HCT116 (cell line): ENCODE data around the gene MAPK8IP1. TPM values are rescaled to one million over a fixed set of nuclear protein-coding genes. Genes with fewer than 3 reads are reported as not detected.

ENCODE experiments used
- ATAC-seq: fragments of 200-7000 bp; cut with Tn5 transposase; 2 replicates; pipeline ENCODE4 v1.9.1; 2020; ENCODE audit warnings: mild to moderate bottlenecking, moderate library complexity
- BruUV-seq: library from RNA; stranded (reverse); fragments of 400-500 nt; replicated peaks from 2 replicates; lab custom pipeline; 2021; lab: Mats Ljungman, UMichigan
- CTCF ChIA-PET: fragments of 300-600 bp; sonication (Branson Sonifier 250); formaldehyde crosslinking; loops from one replicate; lab custom pipeline; 2021; ENCODE audit warnings: antibody characterized with exemption; lab: Charles Lee
- POLR2A ChIA-PET: fragments of 300-600, 350-600 bp; sonication (Branson Sonifier 250); formaldehyde crosslinking; loops from one replicate; lab custom pipeline; 2021; ENCODE audit warnings: antibody characterized with exemption; lab: Charles Lee
- RAD21 ChIA-PET, 2 experiments: fragments of 300-600 bp; sonication (Branson Sonifier 250); formaldehyde crosslinking; loops; one replicate each; lab custom pipeline; 2023; ENCODE audit warnings: low total read pairs in 2 of 2; ENCODE audit not compliant: uncharacterized antibody in 2 of 2, unreplicated experiment in 2 of 2, low non-redundant PET in 1 of 2; lab: Charles Lee
- DNase-seq: peaks from one replicate; pipeline ENCODE4 v3.0.0-alpha.2; 2010; ENCODE audit warnings: low read depth, low spot score
- H2AFZ ChIP-seq: fragments of 200-600 bp; shearing (Covaris generic), sonication (generic); 2 replicates; pipeline ENCODE4 v1.6.1; 2017; ENCODE audit warnings: low read depth, mixed run types, mixed read lengths, antibody characterized with exemption, low read length; ENCODE audit not compliant: poor library complexity, severe bottlenecking
- H3K27ac ChIP-seq: 2 replicates; pipeline ENCODE4 v1.5.1; 2012; ENCODE audit warnings: low read depth, low read length
- H3K27me3 ChIP-seq: fragments of 200-600 bp; sonication (generic); 2 replicates; pipeline ENCODE4 v1.6.1; 2016; ENCODE audit warnings: mixed run types, low read length, mixed read lengths; ENCODE audit not compliant: insufficient read depth
- H3K36me3 ChIP-seq, 2 experiments: fragments of 200-500 bp in 1 of 2; fragments of 200-600 bp in 1 of 2; sonication (Bioruptor generic) in 1 of 2; sonication (generic) in 1 of 2; 2 replicates each; pipeline versions ENCODE4 v1.5.1 to v1.6.1; 2014 to 2016; ENCODE audit warnings: low read length in 2 of 2, inconsistent platforms in 1 of 2, mixed read lengths in 1 of 2, mixed run types in 1 of 2; ENCODE audit not compliant: insufficient read depth in 2 of 2, control insufficient read depth in 1 of 2
- H3K4me1 ChIP-seq, 2 experiments: fragments of 200-600 bp in 1 of 2; sonication (generic) in 1 of 2; 2 replicates each; pipeline versions ENCODE4 v1.5.1 to v1.6.1; 2012 to 2017; ENCODE audit warnings: low read length in 2 of 2, inconsistent platforms in 1 of 2, mild to moderate bottlenecking in 1 of 2, mixed read lengths in 1 of 2, mixed run types in 1 of 2, moderate library complexity in 1 of 2; ENCODE audit not compliant: insufficient read depth in 2 of 2, control insufficient read depth in 1 of 2
- H3K4me2 ChIP-seq: fragments of 200-600 bp; sonication (generic); 2 replicates; pipeline ENCODE4 v1.6.1; 2017; ENCODE audit warnings: mixed run types, low read length, mixed read lengths
- H3K4me3 ChIP-seq, 2 experiments: fragments of 200-600 bp in 1 of 2; sonication (generic) in 1 of 2; replicated peaks in 1 of 2; 2 replicates each; pipeline ENCODE4 v1.5.1; 2011 to 2016; ENCODE audit warnings: low read length in 2 of 2, control low read depth in 1 of 2, low read depth in 1 of 2, mild to moderate bottlenecking in 1 of 2, mixed read lengths in 1 of 2, mixed run types in 1 of 2
- H3K79me2 ChIP-seq: fragments of 200-600 bp; sonication (generic); 2 replicates; pipeline ENCODE4 v1.6.1; 2017; ENCODE audit warnings: mild to moderate bottlenecking, mixed run types, low read length, moderate library complexity, mixed read lengths; ENCODE audit not compliant: insufficient read depth
- H3K9ac ChIP-seq: fragments of 200-600 bp; sonication (generic); 2 replicates; pipeline ENCODE4 v1.6.1; 2016; ENCODE audit warnings: low read length, mixed read lengths
- H3K9me2 ChIP-seq: fragments of 200-600 bp; sonication (generic), shearing (Covaris generic); 2 replicates; pipeline ENCODE4 v1.6.1; 2017; ENCODE audit warnings: mixed run types, mild to moderate bottlenecking, moderate library complexity; ENCODE audit not compliant: insufficient read depth
- H3K9me3 ChIP-seq, 2 experiments: fragments of 200-500 bp in 1 of 2; fragments of 200-600 bp in 1 of 2; sonication (Bioruptor generic) in 1 of 2; sonication (generic) in 1 of 2; 2 replicates each; pipeline ENCODE4 v1.6.1; 2014 to 2017; ENCODE audit warnings: low read length in 2 of 2, mixed read lengths in 2 of 2, inconsistent platforms in 1 of 2, low read depth in 1 of 2, mild to moderate bottlenecking in 1 of 2, mixed run types in 1 of 2, moderate library complexity in 1 of 2; ENCODE audit not compliant: control insufficient read depth in 1 of 2, insufficient read depth in 1 of 2
- H4K20me1 ChIP-seq: fragments of 200-600 bp; sonication (generic), shearing (Covaris generic); 2 replicates; pipeline ENCODE4 v1.6.1; 2017; ENCODE audit warnings: mixed run types, mild to moderate bottlenecking, moderate library complexity; ENCODE audit not compliant: insufficient read depth
- CEBPB ChIP-seq: IDR thresholded peaks from 2 replicates; pipeline ENCODE4 v1.6.1; 2012; ENCODE audit warnings: low read depth
- EGR1 ChIP-seq: IDR thresholded peaks from 2 replicates; pipeline ENCODE4 v1.6.1; 2012; ENCODE audit warnings: low read depth
- EZH2 ChIP-seq: fragments of 200-600 bp; sonication (generic); IDR thresholded peaks from 2 replicates; pipeline ENCODE4 v1.6.1; 2017; ENCODE audit warnings: antibody characterized with exemption, mixed run types
- EZH2phosphoT487 ChIP-seq: fragments of 200-600 bp; IDR thresholded peaks from 2 replicates; pipeline ENCODE4 v1.6.1; 2018; ENCODE audit warnings: antibody characterized with exemption, borderline replicate concordance
- JUND ChIP-seq: IDR thresholded peaks from 2 replicates; pipeline ENCODE4 v1.6.1; 2012
- POLR2A ChIP-seq: IDR thresholded peaks from 2 replicates; pipeline ENCODE4 v1.7.0; 2011; ENCODE audit warnings: borderline replicate concordance; ENCODE audit not compliant: insufficient read depth, insufficient read length; ENCODE audit errors: extremely low read depth
- POLR2AphosphoS5 ChIP-seq: IDR thresholded peaks from 2 replicates; pipeline ENCODE4 v1.6.1; 2011; ENCODE audit warnings: mild to moderate bottlenecking, low read depth, low read length, moderate library complexity
- SIN3A ChIP-seq: IDR thresholded peaks from 2 replicates; pipeline ENCODE4 v1.6.1; 2012; ENCODE audit warnings: low read depth
- SP1 ChIP-seq: IDR thresholded peaks from 2 replicates; pipeline ENCODE4 v1.6.1; 2012; ENCODE audit warnings: low read depth
- TCF7L2 ChIP-seq: IDR thresholded peaks from 2 replicates; pipeline ENCODE4 v1.7.0; 2011; ENCODE audit warnings: borderline replicate concordance, inconsistent platforms; ENCODE audit not compliant: insufficient read depth, insufficient read length; ENCODE audit errors: extremely low read depth
- YY1 ChIP-seq: IDR thresholded peaks from 2 replicates; pipeline ENCODE4 v1.6.1; 2011; ENCODE audit warnings: low read length, low read depth, moderate library complexity, mild to moderate bottlenecking; ENCODE audit not compliant: insufficient replicate concordance; ENCODE audit errors: extremely low read depth
- ZFX ChIP-seq: fragments of 450-650 bp; IDR thresholded peaks from 2 replicates; pipeline ENCODE4 v1.6.1; 2017
- ZNF274 ChIP-seq: fragments of 200-500 bp; sonication (Bioruptor generic); IDR thresholded peaks from 2 replicates; pipeline ENCODE4 v1.6.1; 2014; ENCODE audit warnings: mild to moderate bottlenecking, low read depth, low read length, inconsistent platforms
- intact Hi-C: fragments of 100-400 bp; cut with micrococcal nuclease; formaldehyde crosslinking; loops from 2 replicates; pipeline ENCODE4 v1.10.0; 2022
- total RNA-seq: library from RNA; stranded (reverse); gene quantifications from one replicate; pipeline ENCODE4 v1.2.1, GENCODE V29; 2021; ENCODE audit not compliant: unreplicated experiment
- TF ChIP-seq, protein P1 (sequence below): IDR thresholded peaks from 2 replicates; pipeline ENCODE4 v1.6.1; 2012; ENCODE audit warnings: low read depth
- TF ChIP-seq, protein P2 (sequence below), 3 experiments: fragments of 200-600 bp in 1 of 3; sonication (generic) in 1 of 3; IDR thresholded peaks in 2 of 3; conservative IDR thresholded peaks in 1 of 3; 2 replicates each; pipeline ENCODE4 v1.5.1; 2012 to 2017; ENCODE audit warnings: low read depth in 2 of 3, low read length in 2 of 3, antibody characterized with exemption in 1 of 3, borderline replicate concordance in 1 of 3, control low read depth in 1 of 3, mild to moderate bottlenecking in 1 of 3, mixed read lengths in 1 of 3, mixed run types in 1 of 3, moderate library complexity in 1 of 3; ENCODE audit not compliant: insufficient read depth in 1 of 3
- TF ChIP-seq, protein P3 (sequence below): IDR thresholded peaks from 2 replicates; pipeline ENCODE4 v1.6.1; 2012

MAPK8IP1 gene
- total RNA-seq, 1 experiment from 2014 or later: 10.1 TPM

DNA sequence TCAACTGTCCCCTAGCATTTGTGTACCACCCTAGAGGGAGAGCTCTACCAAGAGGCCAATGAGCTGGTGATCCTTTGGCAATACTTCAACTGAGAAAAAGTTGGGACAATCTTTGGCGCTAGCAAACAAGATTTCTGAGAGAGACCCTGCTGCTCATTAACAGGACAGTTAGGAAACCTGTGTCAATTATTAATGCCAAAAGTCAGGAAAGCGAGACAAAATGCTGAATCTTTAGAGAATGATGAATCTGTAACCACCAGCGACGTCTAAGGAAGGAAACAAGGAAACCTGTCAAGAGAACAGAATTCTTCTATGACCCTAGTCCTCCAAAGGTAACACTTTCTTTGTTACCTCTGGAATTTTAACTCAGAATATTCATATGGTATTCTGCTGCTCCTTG lies 56.9 kb downstream of the MAPK8IP1 start:
- H3K9me2 ChIP-seq: no peaks in the 10 kb centered on the region
- 0 out of 4 replicates have a peak, but pooled peaks cover 0 to 3% of the 10 kb centered on the region in 2 experiments for H3K36me3 ChIP-seq
- ChIA-PET CTCF (no interaction called here), RAD21 (no interaction called here), POLR2A (no interaction called here)
- H3K4me1 ChIP-seq: no peaks in the 10 kb centered on the region
- H3K4me3 ChIP-seq: no peak overlapping the region
- ATAC-seq (no peak), DNase-seq (no peak)
- no peak overlapping the region for H2AFZ ChIP-seq
- H4K20me1 ChIP-seq: no peaks in the 10 kb centered on the region
- intact Hi-C loops: no loop called here
- H3K27me3 ChIP-seq: no peaks in the 10 kb centered on the region
- no peak overlapping the region for H3K9ac ChIP-seq
- no peaks in the 10 kb centered on the region for H3K79me2 ChIP-seq
- no TSS peak for BruUV-seq
- TF ChIP-seq, protein P1, sequence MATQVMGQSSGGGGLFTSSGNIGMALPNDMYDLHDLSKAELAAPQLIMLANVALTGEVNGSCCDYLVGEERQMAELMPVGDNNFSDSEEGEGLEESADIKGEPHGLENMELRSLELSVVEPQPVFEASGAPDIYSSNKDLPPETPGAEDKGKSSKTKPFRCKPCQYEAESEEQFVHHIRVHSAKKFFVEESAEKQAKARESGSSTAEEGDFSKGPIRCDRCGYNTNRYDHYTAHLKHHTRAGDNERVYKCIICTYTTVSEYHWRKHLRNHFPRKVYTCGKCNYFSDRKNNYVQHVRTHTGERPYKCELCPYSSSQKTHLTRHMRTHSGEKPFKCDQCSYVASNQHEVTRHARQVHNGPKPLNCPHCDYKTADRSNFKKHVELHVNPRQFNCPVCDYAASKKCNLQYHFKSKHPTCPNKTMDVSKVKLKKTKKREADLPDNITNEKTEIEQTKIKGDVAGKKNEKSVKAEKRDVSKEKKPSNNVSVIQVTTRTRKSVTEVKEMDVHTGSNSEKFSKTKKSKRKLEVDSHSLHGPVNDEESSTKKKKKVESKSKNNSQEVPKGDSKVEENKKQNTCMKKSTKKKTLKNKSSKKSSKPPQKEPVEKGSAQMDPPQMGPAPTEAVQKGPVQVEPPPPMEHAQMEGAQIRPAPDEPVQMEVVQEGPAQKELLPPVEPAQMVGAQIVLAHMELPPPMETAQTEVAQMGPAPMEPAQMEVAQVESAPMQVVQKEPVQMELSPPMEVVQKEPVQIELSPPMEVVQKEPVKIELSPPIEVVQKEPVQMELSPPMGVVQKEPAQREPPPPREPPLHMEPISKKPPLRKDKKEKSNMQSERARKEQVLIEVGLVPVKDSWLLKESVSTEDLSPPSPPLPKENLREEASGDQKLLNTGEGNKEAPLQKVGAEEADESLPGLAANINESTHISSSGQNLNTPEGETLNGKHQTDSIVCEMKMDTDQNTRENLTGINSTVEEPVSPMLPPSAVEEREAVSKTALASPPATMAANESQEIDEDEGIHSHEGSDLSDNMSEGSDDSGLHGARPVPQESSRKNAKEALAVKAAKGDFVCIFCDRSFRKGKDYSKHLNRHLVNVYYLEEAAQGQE: no peak
- TF ChIP-seq TCF7L2: no peak
- no peaks in the 10 kb centered on the region for H3K9me3 ChIP-seq
- no peak overlapping the region for H3K27ac ChIP-seq
- H3K4me2 ChIP-seq: no peak overlapping the region

DNA sequence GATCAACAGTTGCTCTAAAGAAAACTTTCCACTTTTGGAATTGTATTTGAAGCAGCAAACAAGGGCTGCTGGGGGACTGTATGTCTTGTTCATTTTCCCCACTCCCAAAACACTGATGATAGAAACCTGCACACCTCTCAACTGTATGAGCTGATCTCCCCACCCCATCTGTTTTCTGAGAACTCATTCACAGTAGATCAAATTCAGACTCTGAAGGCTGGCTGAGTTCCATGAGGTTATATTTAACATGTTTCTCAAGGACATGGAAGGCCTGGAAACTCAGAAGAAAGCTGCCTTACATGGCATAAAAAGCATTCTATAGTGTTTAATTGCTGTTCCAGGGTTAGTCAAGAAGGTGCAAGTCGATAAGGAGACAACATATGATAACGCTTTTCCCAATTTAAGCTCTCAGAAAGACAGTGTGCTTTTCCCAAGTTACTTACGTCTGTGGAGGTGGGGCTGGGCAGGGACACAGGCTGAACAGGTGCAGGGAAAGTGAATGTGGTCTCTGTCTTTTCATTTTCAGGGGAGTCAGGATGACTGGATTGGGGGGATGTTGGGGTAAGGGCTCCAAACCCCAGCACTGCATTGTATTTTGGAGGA lies 60.0 kb downstream of the MAPK8IP1 start:
- intact Hi-C loops: no loop called here
- Histone ChIP-seq H3K79me2 (no peaks in the 10 kb centered on the region), H3K9me2 (no peaks in the 10 kb centered on the region), H3K4me2 (no peak overlapping the region), H3K4me1 (no peaks in the 10 kb centered on the region), H2AFZ (no peak overlapping the region), H3K9ac (no peak overlapping the region), H3K27ac (no peak overlapping the region), H3K4me3 (no peak overlapping the region), H3K36me3 (0 out of 4 replicates have a peak, but pooled peaks cover 0 to 3% of the 10 kb centered on the region in 2 experiments), H3K27me3 (no peaks in the 10 kb centered on the region), H4K20me1 (no peaks in the 10 kb centered on the region), H3K9me3 (no peaks in the 10 kb centered on the region)
- ATAC-seq (no peak), DNase-seq (no peak)
- no TSS peak for BruUV-seq
- RAD21 ChIA-PET: no interaction called here
- CTCF ChIA-PET: no interaction called here
- POLR2A ChIA-PET: no interaction called here
- TF ChIP-seq CEBPB: no peak
- TF ChIP-seq, protein P2, sequence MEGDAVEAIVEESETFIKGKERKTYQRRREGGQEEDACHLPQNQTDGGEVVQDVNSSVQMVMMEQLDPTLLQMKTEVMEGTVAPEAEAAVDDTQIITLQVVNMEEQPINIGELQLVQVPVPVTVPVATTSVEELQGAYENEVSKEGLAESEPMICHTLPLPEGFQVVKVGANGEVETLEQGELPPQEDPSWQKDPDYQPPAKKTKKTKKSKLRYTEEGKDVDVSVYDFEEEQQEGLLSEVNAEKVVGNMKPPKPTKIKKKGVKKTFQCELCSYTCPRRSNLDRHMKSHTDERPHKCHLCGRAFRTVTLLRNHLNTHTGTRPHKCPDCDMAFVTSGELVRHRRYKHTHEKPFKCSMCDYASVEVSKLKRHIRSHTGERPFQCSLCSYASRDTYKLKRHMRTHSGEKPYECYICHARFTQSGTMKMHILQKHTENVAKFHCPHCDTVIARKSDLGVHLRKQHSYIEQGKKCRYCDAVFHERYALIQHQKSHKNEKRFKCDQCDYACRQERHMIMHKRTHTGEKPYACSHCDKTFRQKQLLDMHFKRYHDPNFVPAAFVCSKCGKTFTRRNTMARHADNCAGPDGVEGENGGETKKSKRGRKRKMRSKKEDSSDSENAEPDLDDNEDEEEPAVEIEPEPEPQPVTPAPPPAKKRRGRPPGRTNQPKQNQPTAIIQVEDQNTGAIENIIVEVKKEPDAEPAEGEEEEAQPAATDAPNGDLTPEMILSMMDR (IDR thresholded peaks at IDR 0.05 in 2 of 3, conservative IDR thresholded peaks at IDR 0.05 in 1 of 3; ENCODE audit: borderline replicate concordance in 1 of 3, insufficient read depth in 1 of 3, low read depth in 2 of 3, low read length in 2 of 3): no peak
- TF ChIP-seq ZFX: no peak
- no peak for TF ChIP-seq EGR1
- no peak for TF ChIP-seq POLR2AphosphoS5
- no peak for TF ChIP-seq ZNF274
- no peak for TF ChIP-seq JUND
- no peak for TF ChIP-seq EZH2phosphoT487
- TF ChIP-seq EZH2: no peak
- TF ChIP-seq SIN3A: no peak
- no peak for TF ChIP-seq POLR2A
- no peak for TF ChIP-seq SP1
- TF ChIP-seq YY1: no peak
- TF ChIP-seq, protein P3, sequence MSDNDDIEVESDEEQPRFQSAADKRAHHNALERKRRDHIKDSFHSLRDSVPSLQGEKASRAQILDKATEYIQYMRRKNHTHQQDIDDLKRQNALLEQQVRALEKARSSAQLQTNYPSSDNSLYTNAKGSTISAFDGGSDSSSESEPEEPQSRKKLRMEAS: no peak
